CD4-positive, alpha-beta T cell (primary cell): ENCODE measurements around the gene SLC30A9. TPM values are rescaled to one million over a fixed set of nuclear protein-coding genes. Genes with fewer than 3 reads are reported as not detected.

ENCODE experiments used
- ATAC-seq: fragments of 200-7000 bp; cut with Tn5 transposase; one replicate; pipeline ENCODE4 v1.10.0; 2022; ENCODE audit warnings: mild to moderate bottlenecking; ENCODE audit not compliant: poor library complexity
- CTCF ChIA-PET: fragments of 350-600 bp; sonication (Branson Sonifier 250); formaldehyde crosslinking; loops from one replicate; lab custom pipeline; 2021; ENCODE audit warnings: antibody characterized with exemption, inconsistent platforms; lab: Charles Lee
- POLR2A ChIA-PET: fragments of 350-600 bp; sonication (Branson Sonifier 250); formaldehyde crosslinking; loops from one replicate; lab custom pipeline; 2021; ENCODE audit warnings: antibody characterized with exemption, inconsistent platforms; lab: Charles Lee
- DNase-seq, 14 experiments: peaks; one replicate each; pipeline ENCODE4 v3.0.0-alpha.2; 2013 to 2020; ENCODE audit warnings: mixed read lengths in 2 of 14
- H3K27ac ChIP-seq, 2 donors: one replicate each; pipeline versions ENCODE4 v1.5.1 to v1.7.0; 2013; ENCODE audit warnings: low read length in 2 of 2, low read depth in 1 of 2, mild to moderate bottlenecking in 1 of 2
- H3K27me3 ChIP-seq, 2 experiments: 1 replicate in 1 of 2; 2 replicates in 1 of 2; pipeline versions ENCODE4 v1.6.1 to v1.7.0; 2013; ENCODE audit warnings: low read length in 2 of 2, control low read depth in 1 of 2, mild to moderate bottlenecking in 1 of 2, moderate library complexity in 1 of 2; ENCODE audit not compliant: insufficient read depth in 2 of 2, control insufficient read depth in 1 of 2
- H3K36me3 ChIP-seq: one replicate; pipeline ENCODE4 v1.6.1; 2013; ENCODE audit warnings: low read length, control low read depth; ENCODE audit not compliant: insufficient read depth
- H3K4me1 ChIP-seq: one replicate; pipeline ENCODE4 v1.6.1; 2013; ENCODE audit warnings: low read length, control low read depth; ENCODE audit not compliant: insufficient read depth
- H3K4me3 ChIP-seq: one replicate; pipeline ENCODE4 v1.5.1; 2013; ENCODE audit warnings: mild to moderate bottlenecking, low read length, moderate library complexity
- H3K9me3 ChIP-seq, 2 experiments: 1 replicate in 1 of 2; 2 replicates in 1 of 2; pipeline versions ENCODE4 v1.6.1 to v1.7.0; 2013; ENCODE audit warnings: low read length in 2 of 2, mild to moderate bottlenecking in 2 of 2, control low read depth in 1 of 2, moderate library complexity in 1 of 2; ENCODE audit not compliant: control insufficient read depth in 1 of 2, insufficient read depth in 1 of 2
- H3K27ac Mint-ChIP-seq: one replicate; pipeline ENCODE4 v1.8.0; 2020; ENCODE audit warnings: mixed read lengths
- H3K27me3 Mint-ChIP-seq: one replicate; pipeline ENCODE4 v1.8.0; 2021; ENCODE audit warnings: mixed read lengths
- H3K36me3 Mint-ChIP-seq: one replicate; pipeline ENCODE4 v1.8.0; 2021; ENCODE audit warnings: low read depth, mixed read lengths
- H3K4me1 Mint-ChIP-seq: one replicate; pipeline ENCODE4 v1.8.0; 2021; ENCODE audit warnings: low read depth, mixed read lengths
- H3K4me3 Mint-ChIP-seq: one replicate; pipeline ENCODE4 v1.8.0; 2020; ENCODE audit warnings: mild to moderate bottlenecking, mixed read lengths
- H3K9me3 Mint-ChIP-seq: one replicate; pipeline ENCODE4 v1.8.0; 2020; ENCODE audit warnings: mixed read lengths
- intact Hi-C, 2 experiments: fragments of 100-400 bp; cut with DNase I in 1 of 2; cut with micrococcal nuclease in 1 of 2; formaldehyde crosslinking; loops; one replicate each; pipeline versions ENCODE4 v1.15.1 to v1.9.0; 2023 to 2025; cut with DNase I, micrococcal nuclease
- total RNA-seq, 174 experiments: library from RNA in 2 of 174; stranded (reverse) in 2 of 174; gene quantifications; one replicate each; pipeline ENCODE4 v1.2.3 and lab custom pipeline; 2021 to 2026
- TF ChIP-seq, protein P1 (sequence below): fragments of 200-600 bp; IDR thresholded peaks from one replicate; pipeline ENCODE4 v1.8.0; 2022; ENCODE audit warnings: antibody characterized with exemption, mild to moderate bottlenecking

The SLC30A9 gene
- total RNA-seq, 2 experiments from 2014 or later = 18.2 to 20.4 TPM

DNA sequence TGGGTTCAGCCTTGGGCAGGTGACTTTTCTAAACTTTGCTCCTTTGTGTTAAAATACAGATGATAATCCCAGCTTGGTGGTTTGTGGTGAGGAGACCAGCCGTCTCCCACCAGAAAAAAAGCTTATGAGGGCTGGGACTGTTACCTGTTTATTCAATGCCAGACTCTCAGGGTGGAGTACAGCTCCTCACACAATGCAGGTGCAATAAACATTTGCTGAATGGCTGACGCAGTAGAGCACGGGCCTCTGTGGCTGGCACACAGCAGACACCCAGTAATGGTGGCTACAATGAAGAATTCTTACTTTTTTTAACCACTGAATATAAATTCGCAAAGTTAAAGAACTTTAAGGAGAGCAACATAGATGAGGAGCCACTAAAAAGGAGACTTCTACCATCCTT, 131.9 kb downstream of the SLC30A9 start:
- H3K36me3 ChIP-seq = no peaks in the 10 kb centered on the region
- TF ChIP-seq, protein P1, sequence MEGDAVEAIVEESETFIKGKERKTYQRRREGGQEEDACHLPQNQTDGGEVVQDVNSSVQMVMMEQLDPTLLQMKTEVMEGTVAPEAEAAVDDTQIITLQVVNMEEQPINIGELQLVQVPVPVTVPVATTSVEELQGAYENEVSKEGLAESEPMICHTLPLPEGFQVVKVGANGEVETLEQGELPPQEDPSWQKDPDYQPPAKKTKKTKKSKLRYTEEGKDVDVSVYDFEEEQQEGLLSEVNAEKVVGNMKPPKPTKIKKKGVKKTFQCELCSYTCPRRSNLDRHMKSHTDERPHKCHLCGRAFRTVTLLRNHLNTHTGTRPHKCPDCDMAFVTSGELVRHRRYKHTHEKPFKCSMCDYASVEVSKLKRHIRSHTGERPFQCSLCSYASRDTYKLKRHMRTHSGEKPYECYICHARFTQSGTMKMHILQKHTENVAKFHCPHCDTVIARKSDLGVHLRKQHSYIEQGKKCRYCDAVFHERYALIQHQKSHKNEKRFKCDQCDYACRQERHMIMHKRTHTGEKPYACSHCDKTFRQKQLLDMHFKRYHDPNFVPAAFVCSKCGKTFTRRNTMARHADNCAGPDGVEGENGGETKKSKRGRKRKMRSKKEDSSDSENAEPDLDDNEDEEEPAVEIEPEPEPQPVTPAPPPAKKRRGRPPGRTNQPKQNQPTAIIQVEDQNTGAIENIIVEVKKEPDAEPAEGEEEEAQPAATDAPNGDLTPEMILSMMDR = no peak
- H3K36me3 Mint-ChIP-seq = no peaks in the 10 kb centered on the region
- H3K27ac Mint-ChIP-seq = no peak overlapping the region
- H3K4me1 Mint-ChIP-seq = no peaks in the 10 kb centered on the region
- POLR2A ChIA-PET = no interaction called here
- H3K4me3 Mint-ChIP-seq = no peak overlapping the region
- CTCF ChIA-PET = no interaction called here
- H3K27me3 Mint-ChIP-seq = peaks cover 4% of the 10 kb centered on the region
- H3K27me3 ChIP-seq = no peaks in the 10 kb centered on the region
- no peaks in the 10 kb centered on the region for H3K9me3 ChIP-seq
- H3K27ac ChIP-seq = no peak overlapping the region
- H3K9me3 Mint-ChIP-seq = no peaks in the 10 kb centered on the region
- intact Hi-C loops = no loop called here
- no peak for DNase-seq
- no peak for ATAC-seq
- H3K4me1 ChIP-seq = no peaks in the 10 kb centered on the region
- H3K4me3 ChIP-seq = no peak overlapping the region

DNA sequence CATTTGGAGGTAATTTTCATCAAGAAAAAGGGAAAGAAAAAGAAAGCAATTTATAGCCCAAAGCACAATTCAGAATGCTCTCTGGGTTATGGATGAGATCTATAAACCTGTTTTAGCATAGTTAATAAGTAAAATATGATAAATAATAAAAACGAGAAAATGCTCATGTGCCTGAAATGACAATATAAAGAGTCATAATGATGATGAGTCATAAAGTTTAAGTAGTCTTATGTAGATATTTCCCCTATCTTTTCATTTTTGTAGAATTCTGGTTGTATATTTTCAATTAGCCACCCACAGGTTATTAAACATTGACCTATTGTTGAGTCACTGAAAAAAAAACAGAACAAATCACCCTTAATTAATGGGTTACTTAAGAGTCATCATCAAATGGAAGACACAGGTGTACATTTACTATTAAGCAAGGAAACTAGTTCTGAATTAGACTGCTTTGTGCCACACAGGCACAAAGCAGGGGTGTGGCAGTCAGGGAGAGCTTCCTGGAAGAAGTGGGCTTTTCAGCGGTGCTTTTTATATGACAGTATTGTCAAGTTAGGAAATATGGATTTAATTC, 132.8 kb downstream of the SLC30A9 start:
- DNase-seq (no peak), ATAC-seq (no peak)
- H3K9me3 Mint-ChIP-seq = no peaks in the 10 kb centered on the region
- CTCF ChIA-PET = no interaction called here
- POLR2A ChIA-PET = no interaction called here
- Histone ChIP-seq H3K36me3 (no peaks in the 10 kb centered on the region), H3K4me1 (no peaks in the 10 kb centered on the region), H3K27me3 (no peaks in the 10 kb centered on the region), H3K27ac (no peak overlapping the region), H3K4me3 (no peak overlapping the region), H3K9me3 (no peaks in the 10 kb centered on the region)
- no peaks in the 10 kb centered on the region for H3K4me1 Mint-ChIP-seq
- H3K27ac Mint-ChIP-seq = no peak overlapping the region
- intact Hi-C loops = no loop called here
- peaks cover 4% of the 10 kb centered on the region for H3K27me3 Mint-ChIP-seq
- no peak overlapping the region for H3K4me3 Mint-ChIP-seq
- no peaks in the 10 kb centered on the region for H3K36me3 Mint-ChIP-seq
- TF ChIP-seq, protein P1 = no peak

DNA sequence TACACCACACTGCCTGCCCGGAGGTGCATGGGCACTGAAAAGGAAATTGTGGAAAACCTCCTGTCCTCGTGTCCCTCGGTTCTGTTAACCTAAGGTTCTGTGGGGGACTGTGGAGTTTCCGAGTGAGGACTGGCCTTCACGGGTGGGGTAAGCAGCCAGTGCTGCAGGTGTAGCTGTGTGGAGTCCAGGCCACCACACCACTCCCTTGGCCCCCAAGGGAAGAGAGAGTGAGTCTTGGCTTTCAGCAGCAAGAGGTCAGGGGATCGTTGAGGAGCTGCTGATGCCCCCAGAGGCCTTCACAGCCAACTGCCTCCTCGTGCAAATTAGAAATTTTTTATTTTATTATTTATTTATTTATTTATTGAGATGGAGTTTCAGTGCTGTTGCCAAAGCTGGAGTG, 141.8 kb downstream of the SLC30A9 start:
- no peak for DNase-seq
- ChIA-PET POLR2A (no interaction called here), CTCF (no interaction called here)

More for the DNA sequence above, 141.8 kb downstream of the SLC30A9 start:
- Mint-ChIP-seq H3K9me3 (no peaks in the 10 kb centered on the region), H3K27ac (no peak overlapping the region), H3K36me3 (no peaks in the 10 kb centered on the region), H3K4me1 (no peaks in the 10 kb centered on the region), H3K4me3 (no peak overlapping the region), H3K27me3 (peaks cover 6% of the 10 kb centered on the region)
- Histone ChIP-seq H3K36me3 (no peaks in the 10 kb centered on the region), H3K9me3 (no peaks in the 10 kb centered on the region), H3K4me1 (no peaks in the 10 kb centered on the region), H3K27ac (no peak overlapping the region), H3K4me3 (no peak overlapping the region), H3K27me3 (no peaks in the 10 kb centered on the region)
- ATAC-seq = no peak
- TF ChIP-seq, protein P1 = no peak
- intact Hi-C loops = no loop called here
